ENCODE data around the gene SLC13A3.

SLC13A3 gene

DNA sequence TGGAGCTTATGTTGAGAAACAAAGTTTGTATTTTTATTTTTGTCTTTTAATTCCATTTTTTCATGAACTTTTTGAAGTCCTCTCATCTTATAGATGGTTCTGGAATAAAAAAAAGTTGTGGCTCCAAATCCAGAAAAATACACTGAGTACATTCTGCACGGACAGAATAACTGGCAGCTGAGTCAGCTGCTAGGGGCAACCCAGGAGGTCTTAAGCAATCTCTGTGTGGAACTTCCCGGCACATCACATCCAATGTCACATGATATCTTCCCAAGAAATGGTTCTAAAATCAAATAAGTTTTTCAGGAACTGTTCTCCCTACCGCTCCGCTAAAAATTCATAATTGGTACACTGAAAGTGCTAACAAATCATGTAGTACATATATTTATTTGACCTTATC lies 29.8 kb downstream of the SLC13A3 start:
- Histone ChIP-seq H3K4me3 (ENCODE audit: low read length) (no peak overlapping the region), H3K36me3 (ENCODE audit: control insufficient read depth, low read length) (no peaks in the 10 kb centered on the region), H3F3A (ENCODE audit: control insufficient read depth, insufficient read depth) (no peaks in the 10 kb centered on the region), H4K20me1 (ENCODE audit: control insufficient read depth, insufficient read depth, low read depth, low read length) (no peaks in the 10 kb centered on the region), H3K9me3 (ENCODE audit: control insufficient read depth, insufficient read depth, low read length) (no peaks in the 10 kb centered on the region), H3K27me3 (ENCODE audit: control insufficient read depth, low read length) (peaks cover 11% of the 10 kb centered on the region), H3K4me1 (ENCODE audit: control insufficient read depth, low read length) (no peaks in the 10 kb centered on the region), H3K79me2 (ENCODE audit: control insufficient read depth, low read length) (no peaks in the 10 kb centered on the region), H3K4me2 (ENCODE audit: low read length) (no peak overlapping the region), H3K9me2 (replicated peaks; ENCODE audit: control insufficient read depth, low read length) (no peaks in the 10 kb centered on the region), H3K27ac (ENCODE audit: low read depth, low read length) (no peak overlapping the region)
- TF ChIP-seq, protein P1, sequence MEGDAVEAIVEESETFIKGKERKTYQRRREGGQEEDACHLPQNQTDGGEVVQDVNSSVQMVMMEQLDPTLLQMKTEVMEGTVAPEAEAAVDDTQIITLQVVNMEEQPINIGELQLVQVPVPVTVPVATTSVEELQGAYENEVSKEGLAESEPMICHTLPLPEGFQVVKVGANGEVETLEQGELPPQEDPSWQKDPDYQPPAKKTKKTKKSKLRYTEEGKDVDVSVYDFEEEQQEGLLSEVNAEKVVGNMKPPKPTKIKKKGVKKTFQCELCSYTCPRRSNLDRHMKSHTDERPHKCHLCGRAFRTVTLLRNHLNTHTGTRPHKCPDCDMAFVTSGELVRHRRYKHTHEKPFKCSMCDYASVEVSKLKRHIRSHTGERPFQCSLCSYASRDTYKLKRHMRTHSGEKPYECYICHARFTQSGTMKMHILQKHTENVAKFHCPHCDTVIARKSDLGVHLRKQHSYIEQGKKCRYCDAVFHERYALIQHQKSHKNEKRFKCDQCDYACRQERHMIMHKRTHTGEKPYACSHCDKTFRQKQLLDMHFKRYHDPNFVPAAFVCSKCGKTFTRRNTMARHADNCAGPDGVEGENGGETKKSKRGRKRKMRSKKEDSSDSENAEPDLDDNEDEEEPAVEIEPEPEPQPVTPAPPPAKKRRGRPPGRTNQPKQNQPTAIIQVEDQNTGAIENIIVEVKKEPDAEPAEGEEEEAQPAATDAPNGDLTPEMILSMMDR (IDR thresholded peaks at IDR 0.05; ENCODE audit: low read depth, low read length, poor library complexity, severe bottlenecking): no peak
- TF ChIP-seq EZH2phosphoT487 (IDR thresholded peaks at IDR 0.05; ENCODE audit: borderline replicate concordance, low read length): no peak

DNA sequence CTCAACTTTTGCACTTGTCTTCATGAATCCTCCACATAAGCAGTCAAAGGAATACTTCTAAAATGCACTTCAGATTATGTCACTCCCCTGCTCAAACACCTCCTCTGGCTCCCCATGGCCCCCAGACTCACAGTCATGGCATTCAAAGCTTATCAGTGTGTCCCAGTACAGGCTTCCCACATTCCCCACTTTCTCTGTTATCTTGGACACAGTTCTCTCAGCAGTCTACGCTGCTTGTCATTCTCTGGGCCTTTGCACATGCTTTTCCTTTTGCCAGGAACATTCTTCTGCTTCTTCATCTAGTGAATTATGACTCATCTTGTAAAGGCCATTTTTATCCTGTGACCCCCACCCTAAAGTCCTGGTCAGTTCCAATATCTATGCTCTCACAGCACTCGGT lies 31.8 kb downstream of the SLC13A3 start:
- peaks cover 18% of the 10 kb centered on the region for H3K27me3 ChIP-seq (ENCODE audit: control insufficient read depth, low read length)
- H3K4me3 ChIP-seq (ENCODE audit: low read length): no peak overlapping the region
- no peaks in the 10 kb centered on the region for H3K36me3 ChIP-seq (ENCODE audit: control insufficient read depth, low read length)
- no peaks in the 10 kb centered on the region for H4K20me1 ChIP-seq (ENCODE audit: control insufficient read depth, insufficient read depth, low read depth, low read length)
- H3K4me1 ChIP-seq (ENCODE audit: control insufficient read depth, low read length): no peaks in the 10 kb centered on the region
- no peaks in the 10 kb centered on the region for H3K79me2 ChIP-seq (ENCODE audit: control insufficient read depth, low read length)
- H3K27ac ChIP-seq (ENCODE audit: low read depth, low read length): no peak overlapping the region
- H3K9me2 ChIP-seq (replicated peaks; ENCODE audit: control insufficient read depth, low read length): no peaks in the 10 kb centered on the region
- no peaks in the 10 kb centered on the region for H3K9me3 ChIP-seq (ENCODE audit: control insufficient read depth, insufficient read depth, low read length)
- no peaks in the 10 kb centered on the region for H3F3A ChIP-seq (ENCODE audit: control insufficient read depth, insufficient read depth)
- TF ChIP-seq, protein P1 (IDR thresholded peaks at IDR 0.05; ENCODE audit: low read depth, low read length, poor library complexity, severe bottlenecking): no peak
- TF ChIP-seq EZH2phosphoT487 (IDR thresholded peaks at IDR 0.05; ENCODE audit: borderline replicate concordance, low read length): no peak
- no peak overlapping the region for H3K4me2 ChIP-seq (ENCODE audit: low read length)

DNA sequence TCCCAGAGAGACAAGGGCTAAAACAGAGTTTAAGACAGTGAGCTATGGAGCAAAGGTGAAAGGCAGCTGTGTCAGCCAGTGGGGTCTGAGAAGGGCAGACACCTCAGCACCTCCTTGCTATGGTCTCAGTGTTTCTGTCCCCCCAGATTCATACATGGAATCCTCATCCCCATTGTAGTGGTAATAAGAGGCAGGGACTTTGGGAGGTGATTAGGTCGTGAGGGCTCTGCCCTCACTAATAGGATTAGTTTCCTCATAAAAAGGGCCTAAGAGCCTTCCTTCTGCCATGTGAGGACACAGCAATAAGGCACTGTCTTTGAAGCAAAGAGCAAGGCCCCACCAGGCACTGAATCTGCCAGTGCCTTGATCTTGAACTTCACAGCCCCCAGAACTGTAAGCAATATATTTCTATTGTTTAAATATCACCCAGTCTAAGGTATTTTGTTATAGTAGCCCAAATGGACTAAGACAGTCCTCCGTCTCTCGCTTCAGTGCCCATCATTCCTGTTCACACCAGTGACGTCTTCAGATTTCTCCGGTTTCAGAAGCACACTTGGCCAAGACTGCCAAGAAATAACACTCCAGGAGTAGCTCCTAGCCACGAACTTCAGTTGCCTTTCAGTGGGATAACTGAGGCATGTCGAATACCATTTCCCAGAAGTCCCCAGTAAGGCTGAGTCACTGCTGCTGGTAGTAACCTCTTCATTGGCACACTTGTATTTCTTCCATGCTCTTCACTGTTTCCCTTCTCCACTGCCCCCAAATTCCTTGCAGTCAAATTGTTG lies 32.8 kb downstream of the SLC13A3 start:
- TF ChIP-seq, protein P1 (IDR thresholded peaks at IDR 0.05; ENCODE audit: low read depth, low read length, poor library complexity, severe bottlenecking): no peak
- no peak for TF ChIP-seq EZH2phosphoT487 (IDR thresholded peaks at IDR 0.05; ENCODE audit: borderline replicate concordance, low read length)
- Histone ChIP-seq H3K4me1 (ENCODE audit: control insufficient read depth, low read length) (no peaks in the 10 kb centered on the region), H3K4me2 (ENCODE audit: low read length) (no peak overlapping the region), H3K4me3 (ENCODE audit: low read length) (no peak overlapping the region), H3K9me2 (replicated peaks; ENCODE audit: control insufficient read depth, low read length) (no peaks in the 10 kb centered on the region), H3K27ac (ENCODE audit: low read depth, low read length) (no peak overlapping the region), H4K20me1 (ENCODE audit: control insufficient read depth, insufficient read depth, low read depth, low read length) (no peaks in the 10 kb centered on the region), H3K9me3 (ENCODE audit: control insufficient read depth, insufficient read depth, low read length) (no peaks in the 10 kb centered on the region), H3K36me3 (ENCODE audit: control insufficient read depth, low read length) (no peaks in the 10 kb centered on the region), H3K79me2 (ENCODE audit: control insufficient read depth, low read length) (no peaks in the 10 kb centered on the region), H3F3A (ENCODE audit: control insufficient read depth, insufficient read depth) (no peaks in the 10 kb centered on the region), H3K27me3 (ENCODE audit: control insufficient read depth, low read length) (peaks cover 15% of the 10 kb centered on the region; the same call in 1 of the 2 replicates)

Measured in DOHH2 (cell line).